GM12874 (cell line): ENCODE data around the gene RGS9.
A peak's percentile ranks its signal among the peaks of the same experiment; 100 is the strongest.

Experiments used
- TF ChIP-seq, protein P1 (sequence below): IDR thresholded peaks from 2 replicates; pipeline ENCODE4 v1.5.1; 2011; ENCODE audit warnings: low read depth, mild to moderate bottlenecking, control low read depth, low read length, moderate library complexity; ENCODE audit not compliant: insufficient read depth

RGS9 gene

DNA sequence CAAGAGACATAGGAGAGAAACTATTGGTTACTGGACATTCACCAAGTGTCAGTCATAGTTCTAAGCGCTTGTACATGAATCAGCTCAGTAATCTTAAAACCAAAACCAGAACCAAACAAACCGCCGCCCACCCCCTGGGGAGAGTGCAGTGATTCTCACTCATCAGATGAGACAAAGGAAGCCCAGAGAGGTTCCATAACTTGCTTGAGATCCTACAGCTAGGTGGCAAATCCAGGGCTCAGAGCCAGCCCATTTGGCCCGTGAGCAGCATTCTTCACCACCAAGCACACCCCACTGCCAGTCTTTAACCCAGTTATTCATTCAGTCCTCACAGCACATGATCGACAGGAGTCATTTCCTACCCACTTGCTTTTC lies 37.2 kb upstream of the RGS9 start:
- TF ChIP-seq, protein P1, sequence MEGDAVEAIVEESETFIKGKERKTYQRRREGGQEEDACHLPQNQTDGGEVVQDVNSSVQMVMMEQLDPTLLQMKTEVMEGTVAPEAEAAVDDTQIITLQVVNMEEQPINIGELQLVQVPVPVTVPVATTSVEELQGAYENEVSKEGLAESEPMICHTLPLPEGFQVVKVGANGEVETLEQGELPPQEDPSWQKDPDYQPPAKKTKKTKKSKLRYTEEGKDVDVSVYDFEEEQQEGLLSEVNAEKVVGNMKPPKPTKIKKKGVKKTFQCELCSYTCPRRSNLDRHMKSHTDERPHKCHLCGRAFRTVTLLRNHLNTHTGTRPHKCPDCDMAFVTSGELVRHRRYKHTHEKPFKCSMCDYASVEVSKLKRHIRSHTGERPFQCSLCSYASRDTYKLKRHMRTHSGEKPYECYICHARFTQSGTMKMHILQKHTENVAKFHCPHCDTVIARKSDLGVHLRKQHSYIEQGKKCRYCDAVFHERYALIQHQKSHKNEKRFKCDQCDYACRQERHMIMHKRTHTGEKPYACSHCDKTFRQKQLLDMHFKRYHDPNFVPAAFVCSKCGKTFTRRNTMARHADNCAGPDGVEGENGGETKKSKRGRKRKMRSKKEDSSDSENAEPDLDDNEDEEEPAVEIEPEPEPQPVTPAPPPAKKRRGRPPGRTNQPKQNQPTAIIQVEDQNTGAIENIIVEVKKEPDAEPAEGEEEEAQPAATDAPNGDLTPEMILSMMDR: no peak

DNA sequence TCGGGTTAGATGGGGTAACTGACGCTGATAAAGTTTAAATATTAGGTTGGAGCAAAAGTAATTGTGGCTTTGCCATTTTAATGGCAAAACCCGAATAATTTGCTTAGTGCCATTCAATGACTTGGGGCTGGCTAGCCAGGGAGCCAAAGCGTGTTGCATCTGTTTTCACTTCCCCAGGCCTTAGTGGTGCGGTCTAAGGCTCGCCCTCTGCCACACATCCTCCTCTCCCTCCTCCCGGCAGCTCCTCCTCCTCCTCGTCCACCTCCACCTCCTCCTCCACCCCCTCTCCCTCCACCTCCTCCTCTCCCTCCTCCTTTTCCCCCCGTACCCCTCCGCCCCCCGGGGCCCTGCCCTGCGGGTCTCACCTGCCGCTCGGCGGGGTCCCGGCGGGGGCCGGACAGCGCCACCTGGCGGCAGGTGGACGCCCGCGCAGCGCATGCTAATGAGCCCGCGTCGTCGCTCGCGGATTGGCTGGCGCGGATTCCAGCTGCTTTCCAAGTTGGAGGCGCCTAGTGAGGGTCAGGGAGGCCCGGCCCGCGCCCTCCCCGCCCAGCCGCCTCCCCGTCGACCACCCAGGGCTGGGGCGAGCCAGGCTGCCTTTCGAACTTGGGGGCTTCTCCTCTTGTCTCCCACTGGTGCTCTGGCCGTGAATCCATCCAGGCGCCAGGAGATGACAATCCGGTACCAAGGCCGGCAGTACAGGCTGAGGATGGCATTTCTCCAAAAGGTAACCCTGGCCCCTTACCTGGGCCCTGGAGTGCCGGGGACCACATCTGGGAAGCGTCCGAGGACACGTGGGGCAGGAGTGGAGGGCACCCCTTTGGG lies 36.6 kb upstream of the RGS9 start:
- TF ChIP-seq, protein P1: peak; percentile 96

DNA sequence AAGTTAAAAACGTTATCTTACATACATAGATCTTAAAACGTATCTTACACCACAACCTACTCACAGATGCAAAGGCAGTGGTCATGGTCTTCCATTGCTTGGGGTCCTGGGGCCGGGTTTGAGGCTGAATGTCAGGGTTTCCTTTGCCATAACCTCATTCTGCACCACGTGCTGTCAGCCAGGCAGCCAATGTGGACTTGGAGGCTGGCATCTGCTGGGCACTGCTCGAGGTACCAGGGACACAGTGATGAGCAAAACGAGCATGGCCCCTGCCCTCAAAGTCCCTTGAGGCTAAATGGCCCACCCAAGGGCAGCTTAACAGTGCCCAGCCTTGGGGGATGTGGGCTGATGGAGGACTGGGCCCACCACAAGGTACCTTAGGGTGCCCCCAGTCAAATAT lies 35.8 kb upstream of the RGS9 start:
- TF ChIP-seq, protein P1: no peak

DNA sequence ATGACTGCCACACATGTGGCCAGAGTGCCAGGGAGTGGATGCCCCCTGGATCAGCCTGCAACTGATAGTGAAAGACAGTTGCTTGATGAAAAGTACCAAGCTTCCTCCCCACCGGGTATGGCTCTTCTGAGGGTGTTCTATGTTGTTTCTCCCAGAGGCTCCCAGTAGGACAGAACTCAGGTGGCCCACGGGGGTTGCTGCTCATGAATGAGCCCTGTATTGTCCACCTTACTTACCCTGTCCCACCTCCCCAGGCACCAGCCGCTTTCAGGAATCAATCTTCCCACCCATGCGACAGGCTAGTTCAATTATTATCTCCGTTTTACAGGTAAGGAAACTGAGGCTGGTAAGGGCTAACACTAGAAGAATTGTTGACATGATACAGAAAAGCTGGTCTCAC lies 34.9 kb upstream of the RGS9 start:
- TF ChIP-seq, protein P1: no peak

DNA sequence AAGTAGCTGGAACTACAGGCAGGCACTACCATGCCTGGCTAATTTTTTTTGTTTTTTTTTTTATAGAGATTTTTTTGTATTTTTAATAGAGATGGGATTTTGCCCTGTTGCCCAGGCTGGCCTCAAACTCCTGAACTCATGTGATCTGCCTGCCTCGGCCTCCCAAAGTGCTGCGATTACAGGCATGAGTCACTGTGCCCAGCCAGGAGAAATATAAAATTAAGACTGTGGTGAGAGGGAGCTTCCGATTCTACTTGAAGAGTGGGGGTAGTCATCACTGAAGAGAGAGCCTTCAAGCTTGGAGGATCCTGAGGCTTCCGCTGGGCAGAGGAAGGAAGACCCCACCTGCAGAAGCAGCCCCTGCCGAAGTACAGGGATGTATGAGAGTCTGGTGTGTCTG lies 34.4 kb upstream of the RGS9 start:
- TF ChIP-seq, protein P1: no peak

DNA sequence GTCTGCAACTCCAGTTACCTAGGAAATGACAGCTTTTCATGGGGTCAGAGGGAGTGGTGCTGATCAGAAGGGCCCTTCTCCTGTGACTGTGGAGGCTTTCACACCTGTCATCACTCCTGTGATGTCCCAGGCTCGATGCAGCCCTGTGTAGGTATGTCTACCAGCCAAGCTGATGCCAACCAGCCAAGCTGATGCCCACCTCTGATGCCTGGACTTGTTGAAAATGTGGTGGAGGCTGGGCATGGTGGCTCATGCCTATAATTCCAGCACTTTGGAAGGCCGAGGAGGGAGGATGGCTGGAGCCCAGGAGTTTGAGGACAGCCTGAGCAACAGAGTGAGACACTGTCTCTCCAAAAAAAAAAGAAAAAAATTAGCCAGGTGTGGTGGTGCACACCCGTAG lies 33.7 kb upstream of the RGS9 start:
- TF ChIP-seq, protein P1: no peak

DNA sequence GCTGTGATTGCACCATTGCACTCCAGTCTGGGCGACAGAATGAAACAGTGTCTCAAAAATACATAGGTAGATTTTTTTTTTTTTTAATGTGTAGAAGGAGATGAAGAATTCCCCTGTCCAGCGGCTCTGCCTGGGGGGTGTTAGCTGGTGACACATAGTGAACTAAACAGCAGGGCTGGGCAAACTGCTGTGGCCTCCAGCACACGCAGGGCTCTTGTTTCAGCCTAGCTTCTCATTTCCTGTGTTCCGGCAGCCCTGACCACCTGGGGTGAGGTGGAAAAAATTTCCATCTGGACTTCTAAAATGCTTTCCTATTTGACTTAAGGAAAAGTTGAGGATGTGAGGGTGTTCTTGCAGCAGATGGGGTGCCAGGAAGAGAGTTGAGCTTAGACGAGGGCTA lies 33.3 kb upstream of the RGS9 start:
- TF ChIP-seq, protein P1: no peak
